GM12873 (cell line): Measurements from ENCODE around the gene ARHGEF4.

Experiments used
- TF ChIP-seq, protein P1 (sequence below): IDR thresholded peaks from 2 replicates; pipeline ENCODE4 v1.5.1; 2012; ENCODE audit warnings: low read depth, mild to moderate bottlenecking, moderate library complexity, low read length, control low read depth; ENCODE audit not compliant: insufficient read depth; ENCODE audit errors: missing control alignments

The ARHGEF4 gene

DNA sequence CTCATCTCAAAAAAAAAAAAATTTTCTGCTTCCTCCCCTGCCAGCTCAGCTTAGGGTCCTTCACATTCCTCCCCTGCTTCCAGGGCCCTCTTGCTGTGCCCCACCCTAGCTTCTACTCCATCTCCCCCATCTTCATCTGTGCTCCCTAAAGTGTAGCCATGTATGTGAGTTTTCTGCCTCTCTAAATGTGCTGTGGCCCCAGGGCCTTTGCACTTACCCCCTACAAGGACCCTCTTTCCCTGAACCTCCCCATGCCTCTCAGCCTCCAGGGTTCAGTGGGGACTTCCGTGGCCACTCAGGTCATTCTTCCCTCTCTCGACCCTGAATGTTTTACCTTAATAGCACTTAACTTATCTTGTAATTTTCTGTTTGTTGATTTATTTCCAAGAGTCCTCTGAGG, 6.2 kb upstream of the ARHGEF4 start:
- TF ChIP-seq, protein P1, sequence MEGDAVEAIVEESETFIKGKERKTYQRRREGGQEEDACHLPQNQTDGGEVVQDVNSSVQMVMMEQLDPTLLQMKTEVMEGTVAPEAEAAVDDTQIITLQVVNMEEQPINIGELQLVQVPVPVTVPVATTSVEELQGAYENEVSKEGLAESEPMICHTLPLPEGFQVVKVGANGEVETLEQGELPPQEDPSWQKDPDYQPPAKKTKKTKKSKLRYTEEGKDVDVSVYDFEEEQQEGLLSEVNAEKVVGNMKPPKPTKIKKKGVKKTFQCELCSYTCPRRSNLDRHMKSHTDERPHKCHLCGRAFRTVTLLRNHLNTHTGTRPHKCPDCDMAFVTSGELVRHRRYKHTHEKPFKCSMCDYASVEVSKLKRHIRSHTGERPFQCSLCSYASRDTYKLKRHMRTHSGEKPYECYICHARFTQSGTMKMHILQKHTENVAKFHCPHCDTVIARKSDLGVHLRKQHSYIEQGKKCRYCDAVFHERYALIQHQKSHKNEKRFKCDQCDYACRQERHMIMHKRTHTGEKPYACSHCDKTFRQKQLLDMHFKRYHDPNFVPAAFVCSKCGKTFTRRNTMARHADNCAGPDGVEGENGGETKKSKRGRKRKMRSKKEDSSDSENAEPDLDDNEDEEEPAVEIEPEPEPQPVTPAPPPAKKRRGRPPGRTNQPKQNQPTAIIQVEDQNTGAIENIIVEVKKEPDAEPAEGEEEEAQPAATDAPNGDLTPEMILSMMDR, result no peak

DNA sequence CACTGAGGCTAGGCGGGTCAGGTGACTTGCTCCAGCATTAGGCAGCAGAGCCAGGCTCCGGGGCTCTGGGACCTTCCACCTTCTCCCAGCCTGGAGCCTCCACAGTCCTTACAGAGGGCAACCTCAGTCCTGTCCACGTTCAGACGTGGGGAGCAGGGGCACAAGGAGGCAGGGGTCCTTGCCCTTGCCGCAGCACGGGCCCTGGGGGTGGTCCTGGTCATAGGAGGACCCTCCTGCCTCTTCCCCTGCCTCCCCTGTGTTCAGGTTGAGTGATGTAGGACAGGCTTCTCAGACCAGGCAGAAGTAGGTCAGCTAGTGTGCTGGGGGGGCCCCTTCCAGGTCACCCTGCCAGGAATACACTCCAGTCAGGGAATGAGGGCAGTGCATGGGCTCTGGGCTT, 5.4 kb upstream of the ARHGEF4 start:
- TF ChIP-seq, protein P1, result no peak

DNA sequence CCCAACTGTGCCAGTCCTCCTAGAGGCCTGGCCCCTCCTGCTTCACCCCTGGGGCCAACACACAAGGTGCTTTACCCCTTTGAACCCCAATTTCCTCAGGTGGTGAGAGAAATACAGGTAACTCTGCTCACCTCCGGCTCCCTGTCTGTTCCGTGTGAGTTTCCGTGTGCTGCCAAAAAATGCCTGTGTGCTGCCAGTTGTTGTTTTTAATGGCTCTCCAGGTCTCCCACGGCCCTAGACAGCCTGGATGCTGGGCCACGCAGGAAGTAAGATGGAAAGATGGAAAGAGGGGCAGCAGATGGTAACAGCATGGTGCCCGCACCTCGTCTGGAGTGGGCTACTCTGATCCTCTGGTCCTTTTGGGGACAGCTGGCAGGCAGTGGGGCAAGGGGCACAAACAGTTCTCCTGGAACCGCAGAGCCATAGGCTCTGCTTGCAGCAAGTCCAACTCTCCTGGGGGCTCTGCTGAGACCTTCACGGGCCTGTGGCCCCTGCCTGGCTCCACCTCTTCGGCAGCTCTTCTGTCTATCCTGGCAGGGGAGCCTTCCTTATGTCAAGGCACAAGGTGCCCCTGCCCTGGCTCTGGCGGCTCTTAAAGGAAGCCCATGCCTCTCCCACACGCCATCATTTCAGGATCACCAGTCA, 4.3 kb upstream of the ARHGEF4 start:
- TF ChIP-seq, protein P1, result no peak

DNA sequence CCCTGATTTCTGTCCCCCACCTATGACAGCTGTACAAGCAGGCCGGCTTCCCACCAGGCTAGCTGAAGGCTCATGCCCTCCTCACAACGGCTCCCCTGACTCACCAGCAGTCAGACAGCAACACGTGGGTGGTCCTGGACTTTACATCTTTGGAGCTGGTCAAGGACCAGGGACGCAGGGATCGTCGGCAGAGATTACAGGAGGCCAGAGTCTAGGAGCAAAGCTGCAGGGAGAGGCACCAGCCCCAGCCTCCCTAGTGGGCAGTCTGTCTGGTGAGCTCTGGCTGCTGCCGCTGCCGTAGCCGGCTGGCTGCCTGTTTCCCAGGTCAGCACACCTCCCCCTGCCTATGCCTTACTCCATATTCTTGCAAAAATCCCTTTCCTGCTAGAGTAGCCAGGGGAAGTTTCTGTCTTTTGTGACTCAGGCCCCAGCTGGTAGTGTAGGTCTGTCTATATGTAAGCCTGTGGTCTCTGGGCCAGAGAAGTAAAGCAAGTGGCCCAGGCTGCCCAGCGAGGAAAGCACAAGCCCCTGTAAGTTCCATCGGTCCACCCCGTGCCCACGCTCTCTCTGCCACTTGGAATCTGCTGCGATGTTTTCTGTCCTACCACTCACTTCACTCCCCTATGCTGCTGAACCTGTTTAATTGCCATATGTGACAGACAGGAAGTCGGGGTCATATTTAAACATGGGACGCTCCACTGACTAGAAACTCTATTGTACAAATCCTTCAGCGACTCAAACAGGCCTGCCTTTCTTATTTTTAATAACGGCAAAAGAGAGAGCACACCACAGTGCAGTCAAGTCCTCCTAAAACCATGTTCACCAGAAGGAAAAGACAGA, 2.4 kb upstream of the ARHGEF4 start:
- TF ChIP-seq, protein P1, result no peak

DNA sequence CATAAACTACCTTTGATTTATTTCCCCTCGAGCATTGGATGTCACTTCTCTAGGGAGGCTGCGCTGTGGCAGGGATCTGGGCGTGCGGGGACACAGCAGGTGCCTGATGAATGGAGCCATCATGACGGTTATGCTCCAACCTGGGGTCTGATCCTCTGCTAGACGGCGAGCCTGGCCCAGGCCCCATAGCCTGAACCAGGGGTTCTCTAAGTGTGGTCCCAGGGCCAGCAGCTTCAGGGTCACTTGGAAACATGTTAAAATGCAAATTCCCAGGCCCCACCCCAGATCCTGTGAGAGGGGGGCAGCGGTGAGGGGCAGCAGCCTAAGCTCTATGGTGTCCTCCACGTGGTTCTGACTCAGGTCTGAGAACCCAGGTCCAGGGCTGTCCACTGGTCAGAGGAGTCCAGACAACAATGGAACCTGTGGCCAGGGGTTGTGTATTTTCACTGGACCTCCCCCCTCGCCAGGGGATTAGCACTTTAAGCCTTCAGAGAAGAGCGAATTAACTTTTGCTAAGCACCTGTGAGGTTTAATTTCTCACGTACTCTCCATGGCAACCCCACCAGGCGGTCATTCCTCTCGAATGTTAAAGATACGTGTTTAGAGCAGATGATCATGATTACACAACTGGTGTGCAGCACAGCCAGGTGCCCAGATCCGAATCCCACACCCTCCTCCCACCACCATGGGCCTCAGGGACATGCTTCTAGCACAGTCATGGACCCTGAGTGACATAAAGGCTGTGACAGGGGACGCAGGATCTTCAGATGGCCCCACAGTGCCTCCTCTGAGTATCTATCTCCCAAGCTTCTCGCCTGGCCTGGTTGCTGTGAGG, 1.6 kb upstream of the ARHGEF4 start:
- TF ChIP-seq, protein P1, result no peak

DNA sequence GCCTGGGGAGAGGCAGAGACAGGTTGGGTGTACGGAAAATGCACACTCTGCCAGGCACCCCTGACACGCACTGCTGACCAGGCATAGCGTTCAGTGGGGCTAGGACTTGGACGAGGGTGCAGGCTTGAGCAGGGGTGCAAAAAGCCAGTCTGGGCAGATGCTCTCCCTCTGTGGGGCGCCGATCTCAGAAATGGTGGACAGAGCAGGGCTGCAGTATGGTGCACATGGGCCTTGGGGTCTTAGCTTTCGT, 1.0 kb upstream of the ARHGEF4 start:
- TF ChIP-seq, protein P1, result no peak
